Bronchial epithelial cell (primary cell): ENCODE measurements around the gene ZNHIT6. TPM values are rescaled to one million over a fixed set of nuclear protein-coding genes. Genes with fewer than 3 reads are reported as not detected.

Experiments
- DNase-seq: peaks from one replicate; pipeline ENCODE4 v3.0.0-alpha.2; 2010; ENCODE audit warnings: low read depth
- FAIRE-seq: peaks from 2 replicates; lab custom pipeline; 2011; peaks lifted over from hg19 to GRCh38; lab: Jason Lieb, UNC
- H3K27me3 ChIP-seq: 2 replicates; pipeline ENCODE4 v1.5.1; 2011; ENCODE audit warnings: low read length; ENCODE audit not compliant: control insufficient read depth, insufficient read depth
- H3K36me3 ChIP-seq: 2 replicates; pipeline ENCODE4 v1.5.1; 2011; ENCODE audit warnings: low read length; ENCODE audit not compliant: control insufficient read depth, insufficient read depth
- H3K4me3 ChIP-seq: 2 replicates; pipeline ENCODE4 v1.5.1; 2011; ENCODE audit warnings: mild to moderate bottlenecking, low read depth, low read length, control low read depth
- total RNA-seq: library from RNA; depleted of rRNA; stranded (reverse); fragments of >200 nt; gene quantifications from 2 replicates; pipeline ENCODE4 v1.2.1, GENCODE V29; 2014
- TF ChIP-seq, protein P1 (sequence below): IDR thresholded peaks from 2 replicates; pipeline ENCODE4 v1.5.1; 2011; ENCODE audit warnings: mild to moderate bottlenecking, moderate library complexity, low read length, control low read depth, inconsistent platforms; ENCODE audit not compliant: insufficient read depth, severe bottlenecking

ZNHIT6 gene
- total RNA-seq, 1 donor from 2014 or later = 6.1 TPM

DNA sequence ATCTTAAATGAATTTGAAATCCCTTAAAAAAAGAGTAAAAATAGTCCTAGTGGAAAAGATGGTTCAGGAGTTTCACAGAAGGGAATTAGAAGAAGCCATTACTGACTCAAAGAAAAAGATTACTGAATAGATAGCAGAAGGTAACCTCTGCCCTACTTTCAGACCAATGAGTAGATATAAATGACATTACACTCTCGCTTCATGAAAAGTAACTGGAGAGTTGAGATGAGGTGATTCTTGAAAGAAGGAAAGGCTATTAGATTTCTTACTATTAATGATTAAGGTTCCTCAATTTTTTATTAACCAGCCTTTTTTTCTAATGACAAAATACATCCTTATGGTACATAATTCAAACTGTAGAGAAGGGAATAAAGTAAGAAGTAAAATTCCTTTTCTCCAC is 99.4 kb downstream of the ZNHIT6 start:
- no peaks in the 10 kb centered on the region for H3K27me3 ChIP-seq
- TF ChIP-seq, protein P1, sequence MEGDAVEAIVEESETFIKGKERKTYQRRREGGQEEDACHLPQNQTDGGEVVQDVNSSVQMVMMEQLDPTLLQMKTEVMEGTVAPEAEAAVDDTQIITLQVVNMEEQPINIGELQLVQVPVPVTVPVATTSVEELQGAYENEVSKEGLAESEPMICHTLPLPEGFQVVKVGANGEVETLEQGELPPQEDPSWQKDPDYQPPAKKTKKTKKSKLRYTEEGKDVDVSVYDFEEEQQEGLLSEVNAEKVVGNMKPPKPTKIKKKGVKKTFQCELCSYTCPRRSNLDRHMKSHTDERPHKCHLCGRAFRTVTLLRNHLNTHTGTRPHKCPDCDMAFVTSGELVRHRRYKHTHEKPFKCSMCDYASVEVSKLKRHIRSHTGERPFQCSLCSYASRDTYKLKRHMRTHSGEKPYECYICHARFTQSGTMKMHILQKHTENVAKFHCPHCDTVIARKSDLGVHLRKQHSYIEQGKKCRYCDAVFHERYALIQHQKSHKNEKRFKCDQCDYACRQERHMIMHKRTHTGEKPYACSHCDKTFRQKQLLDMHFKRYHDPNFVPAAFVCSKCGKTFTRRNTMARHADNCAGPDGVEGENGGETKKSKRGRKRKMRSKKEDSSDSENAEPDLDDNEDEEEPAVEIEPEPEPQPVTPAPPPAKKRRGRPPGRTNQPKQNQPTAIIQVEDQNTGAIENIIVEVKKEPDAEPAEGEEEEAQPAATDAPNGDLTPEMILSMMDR = no peak
- no peak for DNase-seq
- H3K4me3 ChIP-seq = no peak overlapping the region
- FAIRE-seq = no peak
- H3K36me3 ChIP-seq = no peaks in the 10 kb centered on the region

DNA sequence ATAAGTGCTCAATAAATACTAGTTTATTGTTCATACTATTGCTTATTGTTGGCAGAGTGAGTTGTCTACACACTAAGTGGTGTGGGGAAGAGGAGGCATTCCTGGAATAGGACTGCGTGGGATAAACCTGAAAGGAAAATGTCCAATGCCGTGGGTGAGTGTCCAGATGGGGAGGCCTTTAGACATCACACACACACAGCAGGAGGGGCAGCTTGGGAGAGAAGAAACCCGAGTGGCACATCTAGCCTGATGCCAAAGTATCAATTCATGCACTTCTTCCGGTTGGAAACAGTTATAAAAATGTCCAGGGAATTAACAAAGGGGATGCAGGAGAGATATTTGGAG is 100.3 kb downstream of the ZNHIT6 start:
- no peak for FAIRE-seq
- no peak for DNase-seq
- Histone ChIP-seq H3K27me3 (no peaks in the 10 kb centered on the region), H3K4me3 (no peak overlapping the region), H3K36me3 (no peaks in the 10 kb centered on the region)
- TF ChIP-seq, protein P1 = no peak

DNA sequence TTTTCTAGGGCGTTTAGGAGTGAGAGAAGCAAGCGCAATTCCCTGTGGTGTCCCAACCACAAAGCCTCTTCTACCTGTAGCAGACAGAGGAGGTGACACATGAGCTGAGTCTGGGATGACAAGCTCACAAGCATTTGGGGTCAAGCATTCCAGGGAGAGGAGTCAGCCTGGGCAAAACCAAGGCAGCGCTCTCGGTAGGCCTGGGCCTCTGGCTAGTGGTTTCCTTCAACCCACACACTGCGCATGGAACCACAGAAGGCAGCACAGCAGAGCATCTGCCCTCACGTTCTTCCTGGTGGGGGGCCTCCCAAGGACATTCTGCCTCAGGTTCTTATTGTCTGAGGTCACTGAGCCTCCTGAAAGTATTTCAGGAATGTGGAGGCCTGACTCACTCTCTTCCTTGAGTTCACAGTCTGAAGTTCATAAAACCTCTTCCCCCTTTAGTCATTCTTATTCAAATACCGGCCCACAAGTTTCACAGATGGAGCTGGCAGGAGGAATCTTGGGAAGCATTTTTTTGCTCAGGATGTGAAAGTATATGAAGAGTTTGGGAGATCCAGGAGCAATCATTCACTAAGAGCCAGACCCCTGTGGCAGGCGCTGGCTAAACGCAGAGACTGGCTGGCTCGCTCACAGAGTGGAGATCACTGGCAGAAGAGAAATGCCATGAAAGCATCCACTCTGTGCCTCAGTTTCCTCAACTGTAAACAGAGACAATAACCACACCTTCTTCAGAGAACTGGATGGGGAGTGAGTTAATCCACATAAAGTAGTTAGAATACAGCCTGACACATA is 100.9 kb downstream of the ZNHIT6 start:
- TF ChIP-seq, protein P1 = no peak
- FAIRE-seq (peak; percentile 88), DNase-seq (peak; percentile 97)
- Histone ChIP-seq H3K27me3 (no peaks in the 10 kb centered on the region), H3K36me3 (no peaks in the 10 kb centered on the region), H3K4me3 (no peak overlapping the region)

DNA sequence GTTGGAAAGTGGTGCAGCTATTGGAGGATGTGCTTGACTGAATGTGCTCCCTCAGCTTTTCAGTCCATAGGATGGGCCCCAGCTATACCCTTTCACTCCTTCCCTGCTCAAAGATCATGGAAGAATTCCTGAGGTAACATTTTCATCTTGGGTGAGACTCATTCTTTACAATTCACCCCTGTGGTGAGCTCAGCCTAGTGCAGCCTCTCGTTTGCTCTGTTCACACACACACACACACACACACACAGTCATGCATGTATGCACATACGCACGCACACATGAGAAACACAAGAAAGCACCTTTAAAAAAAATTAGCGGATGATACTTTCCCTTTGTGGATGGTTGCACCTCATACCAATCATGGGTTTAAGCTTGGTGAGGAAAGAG is 101.8 kb downstream of the ZNHIT6 start:
- no peak for FAIRE-seq
- Histone ChIP-seq H3K27me3 (no peaks in the 10 kb centered on the region), H3K36me3 (no peaks in the 10 kb centered on the region), H3K4me3 (no peak overlapping the region)
- TF ChIP-seq, protein P1 = no peak
- DNase-seq = peak; percentile 31

DNA sequence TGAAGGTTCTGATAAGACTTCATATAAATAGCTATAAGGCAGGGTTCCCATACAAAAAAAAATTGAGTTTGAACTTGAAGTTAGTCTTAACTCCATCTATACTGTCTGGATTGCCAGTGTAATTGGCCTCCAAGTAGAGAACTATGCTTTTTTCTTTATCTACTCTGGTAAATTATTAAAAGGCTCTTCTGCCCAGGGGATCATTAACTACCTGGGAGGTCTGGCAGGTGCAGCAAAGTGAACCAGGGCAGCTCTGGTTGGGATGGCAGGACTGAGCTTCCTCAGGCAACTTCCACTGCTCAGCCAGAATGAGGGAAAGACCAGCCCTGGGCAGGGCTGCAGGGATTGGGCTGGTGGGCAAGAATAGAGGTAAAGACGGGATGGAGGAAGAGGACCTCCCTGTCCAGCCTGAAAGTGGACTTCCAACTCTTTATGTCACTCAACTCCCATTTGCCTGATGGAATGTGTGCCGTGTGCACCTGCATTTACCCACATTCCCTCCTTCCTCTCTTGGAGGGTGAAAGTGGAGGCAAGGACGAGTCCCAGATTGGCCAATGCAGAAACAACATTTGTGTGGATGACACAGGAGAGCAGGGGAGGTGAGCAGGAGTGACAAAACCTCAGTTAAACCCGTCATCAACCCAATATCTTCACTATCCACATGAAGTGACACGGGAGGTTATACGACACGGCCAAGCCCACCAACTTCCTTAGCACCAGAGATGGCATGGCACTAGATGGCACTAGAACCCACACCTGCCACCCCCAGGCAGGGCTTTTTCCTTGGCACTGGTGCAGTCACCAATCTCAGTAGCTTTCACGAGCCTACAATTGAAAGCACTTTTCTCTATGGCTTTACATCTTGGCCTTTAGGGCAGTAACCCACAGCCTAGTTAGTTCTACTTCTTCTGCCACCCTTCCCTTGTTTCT is 102.5 kb downstream of the ZNHIT6 start:
- FAIRE-seq (peak; percentile 82), DNase-seq (no peak)
- Histone ChIP-seq H3K27me3 (no peaks in the 10 kb centered on the region), H3K4me3 (no peak overlapping the region), H3K36me3 (no peaks in the 10 kb centered on the region)
- TF ChIP-seq, protein P1 = no peak
